AG08396 (cell line): ENCODE measurements around the gene PAAF1.

Source experiments
- DNase-seq: peaks from one replicate; pipeline ENCODE4 v3.0.0; 2012; ENCODE audit warnings: low spot score, mixed read lengths

The PAAF1 gene

GRCh38 chr11:73972187-73972586, 95.4 kb downstream of the PAAF1 start:
- DNase-seq: no peak

DNA sequence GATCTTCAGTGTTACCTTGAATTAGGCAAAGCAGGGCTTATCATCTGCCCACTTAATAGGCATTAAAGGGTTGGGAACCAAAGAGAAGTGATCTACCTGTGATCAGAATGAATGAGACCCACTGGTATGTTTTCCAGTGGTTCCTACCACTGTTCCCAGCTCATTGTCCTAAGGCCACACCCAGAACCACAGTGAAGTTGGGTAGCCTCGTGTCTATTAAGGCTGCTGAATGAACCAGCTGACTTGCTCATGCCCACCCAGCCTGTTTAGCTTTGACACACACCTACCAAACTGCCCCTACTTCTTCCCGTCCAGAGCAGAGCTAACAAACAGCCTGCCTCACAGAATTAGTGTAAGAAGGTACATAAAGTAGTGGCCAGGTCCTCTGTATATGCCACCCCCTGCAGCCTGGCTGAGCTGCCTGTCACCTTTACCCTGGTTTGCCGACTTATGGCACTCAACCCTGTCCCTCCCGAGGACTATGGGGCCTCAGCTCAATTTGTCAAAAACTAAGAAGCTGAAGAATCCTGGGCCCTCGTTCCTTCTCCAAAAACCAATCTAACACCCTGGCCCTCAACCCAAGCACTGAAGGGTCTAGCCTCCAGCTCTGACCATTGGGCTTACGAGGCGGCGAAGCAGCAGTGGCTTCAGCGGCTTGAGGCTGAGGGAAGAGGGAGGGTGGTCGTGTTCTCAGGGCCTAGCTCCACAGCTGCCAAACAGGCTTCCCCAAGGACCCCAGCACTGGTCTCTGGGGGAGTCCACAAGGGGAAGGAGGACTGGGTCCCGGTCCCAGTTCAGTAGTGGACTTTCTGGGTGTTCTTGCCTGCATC, 96.0 kb downstream of the PAAF1 start:
- DNase-seq: no peak

- DNase-seq: no peak
Observed at GRCh38 chr11:73974604-73975478, 98.0 kb downstream of the PAAF1 start.

DNA sequence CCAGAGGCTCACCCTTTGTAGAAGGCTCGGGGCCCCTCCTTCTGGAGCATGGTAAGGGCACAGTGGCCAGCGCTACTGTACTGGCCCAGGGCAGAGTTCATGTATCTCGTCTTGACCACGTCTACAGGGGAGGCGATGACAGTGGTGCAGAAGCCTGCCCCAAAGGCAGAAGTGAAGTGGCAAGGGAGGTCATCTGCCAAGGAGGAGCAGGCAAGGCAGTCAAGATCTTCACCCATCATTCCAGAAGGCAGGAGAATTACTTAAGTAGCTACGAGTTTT, 98.6 kb downstream of the PAAF1 start:
- no peak for DNase-seq

DNA sequence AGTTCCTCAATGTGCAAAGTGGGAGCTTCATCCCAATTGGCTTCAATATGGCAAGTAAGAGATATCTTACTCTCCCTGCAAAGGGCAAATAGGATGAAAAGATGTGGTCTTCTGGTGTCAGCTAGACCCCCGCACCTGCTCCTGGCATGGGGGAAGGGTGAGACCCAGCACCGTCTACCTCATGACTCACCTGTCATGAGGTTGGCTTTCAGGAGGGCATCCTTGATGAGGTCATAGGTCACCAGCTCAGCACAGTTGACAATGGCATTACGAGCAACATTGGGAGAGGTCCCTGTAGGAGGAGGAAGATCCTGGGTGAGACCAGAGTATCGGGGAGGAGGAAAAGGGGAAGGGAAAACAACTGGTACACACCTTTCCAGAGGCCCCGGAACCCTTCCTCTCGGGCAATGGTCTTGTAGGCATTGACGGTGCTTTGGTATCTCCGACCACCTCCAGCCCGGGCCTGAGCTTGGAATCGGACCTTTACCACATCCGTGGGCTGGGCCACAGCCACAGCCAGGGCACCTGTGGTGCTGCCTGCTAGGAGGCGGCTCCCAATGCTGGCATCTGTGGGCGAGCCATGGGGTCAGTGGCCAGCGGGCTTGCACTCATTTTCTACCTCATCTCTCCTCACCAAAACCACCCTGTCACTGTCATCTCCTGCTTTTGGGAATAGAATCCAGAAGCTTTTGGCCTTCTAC, 99.8 kb downstream of the PAAF1 start:
- DNase-seq: no peak

- DNase-seq: no peak
Observed at GRCh38 chr11:73977856-73978519, 101.2 kb downstream of the PAAF1 start.

- DNase-seq: no peak
Observed at GRCh38 chr11:73978576-73979086, 101.8 kb downstream of the PAAF1 start.

DNA sequence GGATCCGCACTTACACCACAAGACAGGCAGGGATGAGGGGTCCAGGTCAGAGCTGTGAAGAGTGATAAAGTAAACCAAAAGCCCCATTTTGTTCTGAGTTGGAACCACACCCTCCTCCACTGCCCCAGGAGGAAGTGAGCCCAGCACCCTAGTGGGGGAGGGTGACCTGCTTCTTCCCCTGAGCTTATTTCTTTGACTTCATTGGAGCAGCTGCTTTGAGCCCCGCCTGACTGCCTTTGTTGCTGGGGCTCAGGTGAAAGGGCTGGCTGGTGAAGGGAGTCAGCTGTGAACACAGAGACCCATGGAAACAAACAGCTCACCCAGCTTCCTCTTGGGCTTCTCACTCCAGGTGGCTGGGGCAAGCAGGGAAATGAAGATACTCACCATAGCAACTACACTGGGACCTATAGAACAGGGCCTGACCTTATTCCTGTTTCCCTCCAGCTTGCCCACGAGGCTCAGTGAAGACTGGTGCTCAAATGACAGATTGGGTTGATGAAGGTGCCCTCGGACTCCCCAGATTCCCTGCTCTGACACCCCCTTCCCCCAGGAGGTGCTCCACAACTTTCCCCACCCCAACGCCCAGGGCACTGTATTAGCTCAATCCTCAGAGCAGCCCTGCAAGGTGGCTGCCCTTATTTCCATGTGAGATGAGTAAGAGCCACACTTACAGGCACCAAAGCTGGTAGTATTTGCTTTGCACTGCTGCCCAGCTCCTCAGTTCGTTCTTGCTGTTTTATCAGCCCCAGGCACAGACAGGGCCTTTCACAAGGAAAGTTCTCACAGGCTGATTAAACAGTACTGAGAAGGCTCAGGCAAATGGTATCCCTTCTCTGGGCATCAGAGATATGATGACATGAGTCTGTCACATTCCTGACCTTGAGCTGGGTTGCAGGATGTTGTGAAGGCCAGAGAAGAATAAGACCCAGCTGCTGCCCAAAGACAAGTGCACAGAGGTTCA, 103.5 kb downstream of the PAAF1 start:
- peak; percentile 34 for DNase-seq
